ENCODE data around the gene HHAT.

Gene HHAT

DNA sequence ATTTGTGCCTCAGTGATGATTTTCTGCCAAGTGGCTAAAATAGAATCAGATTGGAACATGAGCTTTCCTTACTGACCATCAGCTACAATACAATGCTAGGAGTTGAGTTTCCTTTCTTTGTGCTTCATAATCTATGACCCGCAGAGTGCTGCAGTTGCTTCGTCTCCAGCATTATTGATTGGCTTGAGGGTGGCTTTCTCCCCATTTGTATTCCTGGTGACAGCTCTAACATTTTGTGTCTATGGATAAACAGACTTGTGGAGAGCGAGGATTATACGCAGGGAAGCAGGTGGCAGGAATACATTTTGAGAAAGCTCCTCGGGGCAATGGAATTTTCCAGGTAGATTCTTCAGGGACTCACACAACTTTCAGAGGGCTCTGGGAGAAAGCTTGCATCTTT is 223.2 kb downstream of the HHAT start:
- Histone ChIP-seq H3K79me2 (ENCODE audit: low read length) (no peaks in the 10 kb centered on the region), H3K36me3 (replicated peaks; ENCODE audit: insufficient read depth, low read length) (no peaks in the 10 kb centered on the region), H3K9ac (ENCODE audit: low read length) (no peak overlapping the region), H3K4me2 (ENCODE audit: low read depth, low read length) (no peak overlapping the region), H3K9me3 (replicated peaks; ENCODE audit: insufficient read depth, low read length) (no peaks in the 10 kb centered on the region), H3K4me3 (ENCODE audit: low read length) (no peak overlapping the region), H3K9me2 (replicated peaks; ENCODE audit: insufficient read depth, low read length) (no peaks in the 10 kb centered on the region), H3K27me3 (replicated peaks; ENCODE audit: insufficient read depth, low read length) (no peaks in the 10 kb centered on the region), H3K27ac (ENCODE audit: low read length) (no peak overlapping the region), H2AFZ (ENCODE audit: low read length) (no peak overlapping the region), H3K4me1 (ENCODE audit: low read length) (no peaks in the 10 kb centered on the region), H3F3A (ENCODE audit: insufficient read depth, low read length) (no peaks in the 10 kb centered on the region), H4K20me1 (ENCODE audit: insufficient read depth, low read length) (no peaks in the 10 kb centered on the region)
- TF ChIP-seq EZH2phosphoT487 (IDR thresholded peaks at IDR 0.05; ENCODE audit: low read length), result no peak
- TF ChIP-seq, protein P1, sequence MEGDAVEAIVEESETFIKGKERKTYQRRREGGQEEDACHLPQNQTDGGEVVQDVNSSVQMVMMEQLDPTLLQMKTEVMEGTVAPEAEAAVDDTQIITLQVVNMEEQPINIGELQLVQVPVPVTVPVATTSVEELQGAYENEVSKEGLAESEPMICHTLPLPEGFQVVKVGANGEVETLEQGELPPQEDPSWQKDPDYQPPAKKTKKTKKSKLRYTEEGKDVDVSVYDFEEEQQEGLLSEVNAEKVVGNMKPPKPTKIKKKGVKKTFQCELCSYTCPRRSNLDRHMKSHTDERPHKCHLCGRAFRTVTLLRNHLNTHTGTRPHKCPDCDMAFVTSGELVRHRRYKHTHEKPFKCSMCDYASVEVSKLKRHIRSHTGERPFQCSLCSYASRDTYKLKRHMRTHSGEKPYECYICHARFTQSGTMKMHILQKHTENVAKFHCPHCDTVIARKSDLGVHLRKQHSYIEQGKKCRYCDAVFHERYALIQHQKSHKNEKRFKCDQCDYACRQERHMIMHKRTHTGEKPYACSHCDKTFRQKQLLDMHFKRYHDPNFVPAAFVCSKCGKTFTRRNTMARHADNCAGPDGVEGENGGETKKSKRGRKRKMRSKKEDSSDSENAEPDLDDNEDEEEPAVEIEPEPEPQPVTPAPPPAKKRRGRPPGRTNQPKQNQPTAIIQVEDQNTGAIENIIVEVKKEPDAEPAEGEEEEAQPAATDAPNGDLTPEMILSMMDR (IDR thresholded peaks at IDR 0.05; ENCODE audit: low read length), result no peak
- no peak for TF ChIP-seq EZH2 (optimal IDR thresholded peaks at IDR 0.05; ENCODE audit: low read depth, low read length)
- no peak for DNase-seq

DNA sequence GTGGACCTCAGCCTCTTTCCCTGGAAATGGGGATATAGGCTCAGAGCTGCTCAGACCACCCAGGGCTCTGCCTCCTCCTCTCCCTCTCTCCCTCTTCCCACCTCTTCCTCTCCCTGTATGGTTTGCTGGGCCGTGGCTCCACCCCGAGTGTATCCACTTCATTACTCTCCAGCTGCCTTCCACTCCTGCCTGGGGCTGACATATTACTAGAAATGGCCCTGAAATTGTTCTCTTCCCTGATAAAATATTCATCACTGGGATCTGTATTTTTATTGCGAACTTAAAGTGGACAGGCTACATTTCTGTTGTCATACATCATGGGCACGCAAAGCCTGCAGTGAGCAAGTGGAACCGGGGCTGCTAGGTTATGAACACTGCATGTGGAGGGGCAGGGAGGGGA is 225.0 kb downstream of the HHAT start:
- DNase-seq, result no peak
- Histone ChIP-seq H3K4me1 (ENCODE audit: low read length) (no peaks in the 10 kb centered on the region), H3K9me2 (replicated peaks; ENCODE audit: insufficient read depth, low read length) (no peaks in the 10 kb centered on the region), H3K36me3 (replicated peaks; ENCODE audit: insufficient read depth, low read length) (no peaks in the 10 kb centered on the region), H3K79me2 (ENCODE audit: low read length) (no peaks in the 10 kb centered on the region), H4K20me1 (ENCODE audit: insufficient read depth, low read length) (no peaks in the 10 kb centered on the region), H3K4me2 (ENCODE audit: low read depth, low read length) (no peak overlapping the region), H3K9ac (ENCODE audit: low read length) (no peak overlapping the region), H3F3A (ENCODE audit: insufficient read depth, low read length) (no peaks in the 10 kb centered on the region), H3K4me3 (ENCODE audit: low read length) (no peak overlapping the region), H2AFZ (ENCODE audit: low read length) (no peak overlapping the region), H3K9me3 (replicated peaks; ENCODE audit: insufficient read depth, low read length) (no peaks in the 10 kb centered on the region), H3K27ac (ENCODE audit: low read length) (no peak overlapping the region), H3K27me3 (replicated peaks; ENCODE audit: insufficient read depth, low read length) (no peaks in the 10 kb centered on the region)
- no peak for TF ChIP-seq EZH2phosphoT487 (IDR thresholded peaks at IDR 0.05; ENCODE audit: low read length)
- TF ChIP-seq, protein P1 (IDR thresholded peaks at IDR 0.05; ENCODE audit: low read length), result no peak
- TF ChIP-seq EZH2 (optimal IDR thresholded peaks at IDR 0.05; ENCODE audit: low read depth, low read length), result no peak

DNA sequence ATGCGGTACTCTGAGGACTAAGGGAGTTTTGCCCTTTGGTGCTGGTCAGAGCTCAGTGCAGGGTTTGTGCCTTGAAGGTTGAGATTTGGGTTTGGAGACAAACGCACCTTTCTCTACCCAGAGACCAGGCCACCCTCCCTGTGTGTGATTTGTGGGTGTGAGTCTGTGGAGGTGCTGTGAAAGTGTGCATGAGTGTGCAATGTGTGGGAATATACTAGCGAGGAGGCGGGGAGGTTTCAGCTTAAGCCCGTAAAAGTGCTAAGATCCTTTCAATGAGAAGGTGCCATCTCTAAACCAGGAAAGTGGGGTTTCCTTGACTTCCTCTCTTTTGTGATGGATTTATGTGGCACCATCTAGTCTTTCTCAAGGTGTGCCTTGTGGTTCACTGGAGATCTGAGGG is 225.7 kb downstream of the HHAT start:
- H3K79me2 ChIP-seq (ENCODE audit: low read length), result no peaks in the 10 kb centered on the region
- TF ChIP-seq, protein P1 (IDR thresholded peaks at IDR 0.05; ENCODE audit: low read length), result no peak
- no peak for TF ChIP-seq EZH2 (optimal IDR thresholded peaks at IDR 0.05; ENCODE audit: low read depth, low read length)
- no peak for TF ChIP-seq EZH2phosphoT487 (IDR thresholded peaks at IDR 0.05; ENCODE audit: low read length)
- no peak overlapping the region for H3K9ac ChIP-seq (ENCODE audit: low read length)
- DNase-seq, result no peak
- H3K36me3 ChIP-seq (replicated peaks; ENCODE audit: insufficient read depth, low read length), result no peaks in the 10 kb centered on the region
- H3K9me2 ChIP-seq (replicated peaks; ENCODE audit: insufficient read depth, low read length), result no peaks in the 10 kb centered on the region
- H3K4me2 ChIP-seq (ENCODE audit: low read depth, low read length), result no peak overlapping the region
- no peak overlapping the region for H3K27ac ChIP-seq (ENCODE audit: low read length)
- no peak overlapping the region for H2AFZ ChIP-seq (ENCODE audit: low read length)
- H3K4me1 ChIP-seq (ENCODE audit: low read length), result no peaks in the 10 kb centered on the region
- H3F3A ChIP-seq (ENCODE audit: insufficient read depth, low read length), result no peaks in the 10 kb centered on the region
- H3K27me3 ChIP-seq (replicated peaks; ENCODE audit: insufficient read depth, low read length), result no peaks in the 10 kb centered on the region
- no peaks in the 10 kb centered on the region for H3K9me3 ChIP-seq (replicated peaks; ENCODE audit: insufficient read depth, low read length)
- H3K4me3 ChIP-seq (ENCODE audit: low read length), result no peak overlapping the region
- H4K20me1 ChIP-seq (ENCODE audit: insufficient read depth, low read length), result no peaks in the 10 kb centered on the region

All from MM.1S (cell line).